OCI-LY7 (cell line): ENCODE results near the gene SOX5.

Experiments used
- CTCF ChIP-seq: fragments of 200-600 bp; sonication (generic); conservative IDR thresholded peaks from 2 replicates; pipeline ENCODE4 v1.5.1; 2014; ENCODE audit warnings: mild to moderate bottlenecking, antibody characterized with exemption, low read length, moderate library complexity, mixed read lengths
- EZH2phosphoT487 ChIP-seq: fragments of 200-600 bp; sonication (generic); IDR thresholded peaks from 2 replicates; pipeline ENCODE4 v1.6.1; 2018; ENCODE audit warnings: low read depth, borderline replicate concordance, mild to moderate bottlenecking, mixed run types, antibody characterized with exemption, low read length, moderate library complexity, mixed read lengths

- TF ChIP-seq CTCF, result no peak
- no peak for TF ChIP-seq EZH2phosphoT487
Observed at GRCh38 chr12:23722655-23723054, 226.8 kb downstream of the SOX5 start.
